Myocyte (in vitro differentiated cells): ENCODE data around the gene PALMD. TPM values are rescaled to one million over a fixed set of nuclear protein-coding genes. Genes with fewer than 3 reads are reported as not detected.

Experiments used
- DNase-seq: peaks from one replicate; pipeline ENCODE4 v3.0.0-alpha.2; 2012; ENCODE audit warnings: low read depth
- total RNA-seq: library from RNA; depleted of rRNA; stranded (reverse); fragments of >200 nt; gene quantifications from 2 replicates; pipeline ENCODE4 v1.2.3, GENCODE V29; 2014

The PALMD gene
- total RNA-seq, 1 donor from 2014 or later = 140 TPM

DNA sequence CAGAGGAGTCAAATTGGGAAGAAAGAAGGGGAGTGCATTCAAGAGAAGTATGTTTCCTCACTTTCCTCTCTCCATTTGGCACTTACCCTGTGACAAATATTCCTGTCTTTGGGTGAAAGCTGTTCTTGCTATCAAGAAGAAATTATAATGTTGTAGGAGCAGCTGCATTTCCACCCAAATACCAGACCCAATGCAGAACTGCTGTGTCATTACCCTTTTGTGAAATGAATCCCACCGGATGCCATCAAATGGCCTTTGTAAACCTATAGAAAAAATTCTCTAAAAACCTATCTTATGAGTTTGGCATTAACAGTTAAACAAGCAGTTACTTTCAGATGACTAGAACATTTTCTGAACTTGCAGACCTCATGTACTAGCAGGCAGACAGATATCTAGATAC lies 16.7 kb upstream of the PALMD start:
- DNase-seq = peak; percentile 2

GRCh38 chr1:99634971-99635624 lies 10.8 kb upstream of the PALMD start:
- no peak for DNase-seq

DNA sequence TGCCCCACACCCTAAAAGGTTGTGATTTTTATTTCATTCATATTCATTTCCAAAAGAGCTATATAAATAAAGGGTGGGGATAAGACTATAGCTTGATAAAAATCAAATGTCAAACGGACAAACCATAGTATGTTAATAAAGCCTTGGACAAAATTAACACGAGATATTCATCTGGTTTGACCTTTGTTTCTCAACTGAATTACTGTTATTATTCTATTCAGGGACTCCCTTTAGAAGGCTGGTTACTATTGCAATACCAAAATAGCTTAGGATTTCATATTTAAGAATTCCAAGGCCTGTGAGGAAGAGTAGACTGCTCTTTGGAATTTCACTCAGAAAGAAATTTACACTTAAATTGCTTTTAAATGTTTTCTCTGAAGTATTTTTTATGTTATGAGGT lies 10.2 kb upstream of the PALMD start:
- no peak for DNase-seq

DNA sequence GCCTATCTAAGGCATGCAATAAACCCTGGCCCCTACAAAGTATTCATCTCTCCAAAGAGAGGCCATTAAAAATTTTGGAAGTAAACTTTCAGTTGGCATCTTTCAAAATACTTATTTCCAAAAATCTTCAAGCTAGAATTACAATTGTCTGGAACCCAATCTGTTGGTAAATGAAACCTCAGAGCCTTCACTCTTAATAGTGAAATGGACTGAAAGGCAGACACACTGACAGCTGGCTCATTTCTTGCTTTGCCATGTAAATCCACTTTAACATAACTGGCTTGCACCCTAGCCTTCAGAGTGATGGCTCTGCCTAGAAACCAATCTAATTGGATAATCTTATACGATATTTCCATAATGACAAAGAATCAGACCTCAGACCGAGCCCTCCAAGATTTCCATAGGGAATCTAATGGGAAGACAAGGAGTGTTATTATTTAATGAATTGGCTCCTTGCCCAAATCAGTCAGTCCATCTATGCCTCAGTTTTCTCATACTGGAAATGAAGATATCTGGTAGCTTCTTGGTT lies 9.2 kb upstream of the PALMD start:
- DNase-seq = no peak

DNA sequence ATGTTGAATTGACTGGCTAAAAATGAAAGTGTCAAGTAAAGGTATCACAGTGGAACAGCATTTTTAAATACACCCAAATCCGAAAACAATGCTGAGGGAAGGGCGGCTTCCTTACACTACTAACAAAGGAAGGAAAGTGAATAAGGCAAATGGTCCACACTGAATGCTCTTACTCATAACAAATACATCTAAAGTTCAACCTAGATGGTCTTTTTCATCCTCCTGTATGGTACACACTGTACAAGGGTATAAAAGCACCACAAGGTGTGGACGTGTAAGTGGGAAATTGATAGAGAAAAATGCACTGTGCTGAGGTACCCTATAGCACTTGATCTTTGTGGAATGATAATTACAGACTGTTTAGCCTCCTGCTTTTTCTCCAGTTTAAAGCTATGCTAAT lies 7.1 kb upstream of the PALMD start:
- no peak for DNase-seq

DNA sequence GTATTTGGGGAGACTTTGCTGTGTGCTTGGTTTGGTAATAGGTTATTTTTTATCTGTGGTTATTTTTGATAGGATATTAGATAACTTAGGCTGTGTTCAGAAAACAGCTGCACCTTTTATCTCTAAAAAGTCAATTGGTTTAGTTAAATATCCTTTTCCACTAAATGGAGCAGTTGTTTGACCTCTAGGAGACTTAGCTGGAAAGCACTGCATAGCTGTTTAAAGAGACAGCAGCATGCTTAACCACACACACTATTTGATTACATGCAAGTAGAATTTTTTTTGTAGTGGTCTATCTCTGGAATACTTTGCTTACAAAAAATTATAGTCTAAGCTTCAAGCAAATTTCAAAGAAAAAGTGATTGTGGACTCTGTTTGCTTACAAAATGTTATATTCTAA lies 6.5 kb upstream of the PALMD start:
- DNase-seq = no peak

DNA sequence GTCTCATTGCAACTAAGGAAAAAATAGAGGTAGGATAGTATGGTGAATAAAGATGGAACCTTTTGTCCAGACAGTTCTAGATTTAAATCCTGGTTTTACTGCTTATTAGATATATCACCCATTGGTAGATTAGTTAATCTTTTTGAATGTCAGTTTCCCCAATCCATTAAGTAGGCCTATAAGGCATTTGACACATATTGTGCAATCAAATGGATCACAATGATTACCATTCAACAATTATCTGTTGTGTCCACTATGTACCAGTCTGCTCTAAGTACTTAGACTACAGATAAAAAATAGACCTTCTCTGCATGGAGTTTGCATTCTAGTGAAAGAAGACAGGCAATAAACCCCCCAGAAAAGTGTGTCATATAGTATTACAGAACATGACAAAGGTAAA lies 6.0 kb upstream of the PALMD start:
- no peak for DNase-seq

DNA sequence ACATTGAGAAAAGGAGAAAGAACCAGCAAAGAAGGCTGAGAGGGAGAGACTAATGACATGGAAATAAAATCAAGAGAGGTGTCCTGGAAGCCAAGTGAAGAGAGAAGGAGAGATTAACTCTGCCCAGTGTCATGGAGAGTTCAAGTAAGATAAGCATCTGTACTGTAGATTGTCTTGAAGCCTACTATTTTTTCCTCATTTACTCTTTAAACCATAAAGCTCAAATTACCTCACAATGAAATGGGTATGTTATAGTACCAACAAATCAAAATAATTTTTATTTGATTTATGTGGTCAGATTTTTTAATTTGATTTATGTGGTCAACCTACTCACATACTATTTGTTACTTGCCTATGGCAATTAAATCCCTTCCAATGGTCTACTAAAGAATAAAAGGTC lies 5.2 kb upstream of the PALMD start:
- no peak for DNase-seq

DNA sequence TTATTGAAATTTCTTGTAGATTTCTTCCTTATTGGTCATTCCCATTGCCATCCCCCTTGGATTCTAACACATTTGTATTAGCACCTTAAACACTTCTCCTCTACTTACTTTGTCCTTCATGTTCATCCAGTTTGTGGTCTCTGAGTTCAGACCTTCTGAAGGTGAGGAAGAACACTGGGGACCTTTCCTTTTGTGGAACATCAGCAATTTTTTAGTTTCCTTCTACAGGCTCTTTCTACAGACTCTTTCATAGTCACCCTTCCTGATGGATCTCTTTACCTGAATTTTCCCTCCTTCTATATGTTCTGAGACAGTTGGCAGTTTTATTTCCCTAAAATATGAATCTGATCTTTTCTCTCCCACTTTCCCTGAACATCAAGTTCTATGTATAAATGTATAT lies 4.4 kb upstream of the PALMD start:
- DNase-seq = no peak

GRCh38 chr1:99642053-99642452 lies 3.9 kb upstream of the PALMD start:
- no peak for DNase-seq

GRCh38 chr1:99643021-99643779 lies 2.7 kb upstream of the PALMD start:
- no peak for DNase-seq

DNA sequence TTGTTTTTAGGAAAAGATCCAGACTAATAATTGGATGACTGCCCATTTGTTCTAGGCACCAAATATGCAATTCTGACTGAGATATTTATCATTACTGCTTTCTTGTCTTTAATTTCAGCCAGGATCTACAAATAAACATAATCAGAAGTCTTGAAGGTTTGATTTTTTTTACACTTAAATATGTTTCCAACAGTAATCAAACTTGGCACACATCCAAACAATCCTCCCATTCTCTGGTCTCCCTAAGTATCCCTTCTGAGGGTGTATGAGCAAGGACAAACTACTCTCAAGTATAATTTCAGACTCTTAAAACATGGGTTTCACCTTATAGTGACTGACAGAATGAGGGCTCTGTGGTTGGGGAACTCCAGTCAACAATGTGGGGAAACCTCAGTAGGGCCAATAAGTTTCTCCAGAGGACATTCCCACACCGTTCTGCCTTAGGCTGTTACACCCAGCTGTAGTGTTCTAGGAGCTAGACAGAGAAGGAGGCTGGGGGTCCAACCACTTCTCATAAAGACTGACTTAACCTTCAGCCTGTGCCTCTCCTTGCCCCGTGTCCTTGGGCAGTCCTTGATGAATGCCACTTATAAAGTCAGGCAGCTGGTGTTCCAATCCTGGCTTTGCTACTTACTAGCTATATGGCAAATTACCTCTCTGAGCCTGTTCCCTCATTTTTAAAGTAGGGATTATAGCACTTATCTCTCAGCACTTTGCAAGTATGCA lies 1.5 kb upstream of the PALMD start:
- DNase-seq = no peak

DNA sequence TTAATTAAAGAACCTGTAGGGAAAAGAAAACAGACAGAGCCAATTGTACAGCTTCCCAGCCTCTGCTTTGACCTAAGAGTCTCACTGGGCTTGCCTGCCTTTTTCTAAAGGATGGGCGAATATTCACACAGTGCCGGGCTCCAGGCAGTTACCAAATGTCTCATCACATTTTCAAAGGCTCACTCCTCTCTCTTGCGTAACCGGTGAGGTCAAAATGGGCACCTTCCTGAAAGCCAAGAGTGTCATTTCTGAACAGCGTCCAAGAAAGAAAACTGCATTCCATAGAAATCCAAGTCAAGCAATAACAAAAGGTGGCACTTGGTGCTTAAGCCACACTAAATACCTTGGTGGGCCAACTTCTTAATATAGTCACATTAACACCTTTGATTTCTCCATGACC lies 710 bp upstream of the PALMD start:
- DNase-seq = peak; percentile 70

DNA sequence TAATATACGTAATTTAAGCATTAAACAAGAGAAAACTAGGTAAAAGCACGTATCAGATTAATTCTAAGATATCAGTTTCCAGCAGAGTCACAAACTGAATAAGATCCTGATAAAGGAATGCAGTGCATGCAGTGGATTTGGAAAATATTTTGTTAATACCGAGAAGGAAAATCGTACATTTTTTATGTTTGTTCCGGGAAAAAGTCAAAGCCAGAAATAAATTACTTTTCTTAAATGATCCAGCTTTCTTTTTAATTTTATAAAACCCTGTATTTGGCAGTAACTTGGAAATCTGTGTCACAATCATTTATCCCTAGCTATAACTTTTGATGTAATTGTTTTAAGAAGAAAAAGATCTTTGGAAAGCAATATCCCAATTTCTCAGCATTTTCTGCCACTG lies 955 bp downstream of the PALMD start:
- DNase-seq = peak; percentile 38

DNA sequence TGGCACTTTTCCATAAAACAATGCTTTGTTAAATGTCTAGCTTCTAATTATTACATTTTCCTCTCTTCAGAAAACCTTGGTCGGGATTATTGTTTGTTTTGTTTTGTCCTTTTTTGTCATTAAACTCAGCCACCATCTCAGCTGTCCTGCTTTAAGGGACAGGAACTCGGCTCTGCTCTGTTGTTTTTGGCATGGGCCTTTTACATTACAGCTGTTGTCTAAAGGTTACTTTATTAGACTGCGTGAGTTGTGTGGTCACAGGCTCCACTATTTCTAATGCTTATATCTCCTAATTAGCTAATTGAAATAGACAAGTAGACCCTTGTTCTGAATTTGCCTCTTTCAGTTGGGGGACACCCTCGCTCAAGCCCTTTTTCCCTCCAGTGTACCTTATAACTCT lies 1.6 kb downstream of the PALMD start:
- peak; percentile 73 for DNase-seq

GRCh38 chr1:99648107-99648506 lies 2.2 kb downstream of the PALMD start:
- DNase-seq = peak; percentile 94

DNA sequence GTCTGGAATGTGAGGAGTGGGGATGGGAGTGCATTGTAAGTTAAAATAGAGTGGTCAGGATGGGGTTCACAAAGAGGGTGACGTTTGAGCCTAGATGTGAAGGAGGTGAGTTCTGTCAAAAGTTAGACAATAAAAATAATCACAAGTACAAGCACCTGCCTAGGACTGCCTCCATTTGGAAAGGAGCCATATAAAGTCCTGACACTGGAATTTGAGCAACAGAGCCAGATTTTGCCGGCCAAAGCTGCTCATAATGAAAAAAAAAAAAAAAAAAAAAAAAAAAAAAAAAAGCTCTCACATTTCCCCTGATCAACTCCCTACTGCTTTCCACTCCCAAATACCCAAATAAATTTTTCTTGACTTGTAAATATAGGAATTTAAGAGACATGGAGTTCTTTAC lies 4.1 kb downstream of the PALMD start:
- peak; percentile 37 for DNase-seq

DNA sequence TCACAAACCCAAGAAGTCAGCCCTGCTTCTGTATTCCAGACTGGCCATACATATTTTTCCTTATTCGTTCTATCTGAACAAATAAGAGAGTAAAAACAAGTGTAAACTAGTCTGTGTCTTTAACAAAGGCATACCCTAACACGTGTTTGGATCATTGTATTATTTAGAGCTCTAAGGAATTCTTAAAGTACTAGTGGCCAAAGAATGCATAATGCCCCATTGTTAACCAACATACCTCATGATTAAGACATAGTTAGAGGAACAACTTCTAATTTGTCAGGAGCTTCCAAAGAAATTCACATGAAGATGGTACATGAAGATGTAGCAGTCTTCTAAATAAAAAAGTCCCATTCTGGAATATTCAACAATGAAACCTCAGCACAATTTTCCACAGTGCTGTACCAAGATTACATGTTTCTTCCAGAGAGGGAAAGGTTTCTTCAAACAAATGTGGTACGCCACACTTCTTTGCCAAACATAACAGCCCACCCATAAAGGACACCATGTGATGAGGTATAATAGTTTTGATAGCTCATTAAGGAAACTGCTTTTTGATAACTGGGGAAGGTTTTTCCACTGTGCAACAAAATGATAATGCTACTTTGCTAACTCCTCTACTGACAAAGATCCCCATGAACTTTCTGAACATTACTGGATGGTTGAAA lies 5.0 kb downstream of the PALMD start:
- DNase-seq = peak; percentile 38

- no peak for DNase-seq
These were observed 7.0 kb downstream of the PALMD start for GRCh38 chr1:99652881-99653281.

DNA sequence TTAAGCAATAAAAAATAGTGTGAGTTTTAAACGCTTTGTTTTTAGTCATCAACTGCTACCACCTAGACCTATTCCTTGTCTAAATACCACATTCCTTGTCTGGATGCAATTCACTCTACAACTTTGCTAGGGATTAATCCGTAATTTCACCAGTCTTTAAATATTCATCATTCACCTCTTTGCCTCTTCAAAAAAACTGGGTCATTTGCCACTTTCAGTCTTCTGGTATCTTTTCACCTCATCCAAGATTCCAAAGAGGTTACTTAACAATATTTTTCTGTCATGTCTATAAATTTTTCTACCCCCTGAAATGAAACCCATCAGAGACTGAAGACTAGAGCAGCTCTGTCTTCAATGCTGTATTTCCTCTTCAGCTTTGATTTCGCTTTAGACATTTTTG lies 9.5 kb downstream of the PALMD start:
- no peak for DNase-seq

DNA sequence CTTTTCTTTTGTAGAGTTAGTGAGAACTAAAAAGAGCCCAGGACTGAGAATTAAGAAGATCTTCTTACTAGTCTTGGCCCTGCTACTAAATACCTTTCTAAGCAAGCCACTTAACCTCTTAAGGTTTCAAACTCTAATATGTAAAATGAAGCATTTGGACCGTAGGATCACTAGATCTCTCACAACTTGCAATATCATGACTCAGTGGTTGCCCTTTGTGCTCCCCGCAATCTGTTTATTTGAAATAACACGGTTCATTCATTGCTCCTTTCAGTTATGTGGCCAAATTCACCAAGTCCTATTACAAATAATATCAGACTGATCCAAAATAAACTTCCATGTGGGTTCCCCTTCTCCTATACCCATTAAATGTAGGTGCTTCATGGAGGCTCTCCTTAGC lies 10.8 kb downstream of the PALMD start:
- DNase-seq = no peak
